HG03196 (cell line): ENCODE measurements around the gene TLE6.
"Not testable (repeated sequence)": the region's sequence is repeated elsewhere in the genome, so short reads cannot be mapped to it uniquely, and the experiment has no call there.

ENCODE experiments used
- ATAC-seq: cut with Tn5 transposase; IDR thresholded peaks from one replicate; pipeline ENCODE4 v1.9.1; 2021; ENCODE audit not compliant: unreplicated experiment

TLE6 gene

DNA sequence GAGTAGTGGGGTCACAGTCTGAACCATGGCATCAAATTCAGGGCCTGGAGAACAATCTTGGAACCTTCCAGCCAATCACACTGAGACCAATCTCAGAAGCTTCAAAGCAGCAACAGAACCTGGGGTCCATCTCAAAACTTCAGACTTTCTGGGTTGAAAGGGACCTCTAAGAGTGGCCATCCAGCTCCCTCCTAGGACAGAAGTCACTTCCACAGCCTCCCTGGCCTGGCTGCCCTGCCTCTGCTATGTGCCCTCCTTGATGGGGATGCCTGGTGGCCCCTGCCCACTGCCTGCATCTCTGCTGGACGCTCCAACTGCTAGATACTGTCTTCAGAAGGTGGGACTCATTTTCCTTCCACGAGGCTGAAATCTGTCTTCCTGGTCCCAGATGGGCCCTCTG, 49.9 kb downstream of the TLE6 start:
- no peak for ATAC-seq

DNA sequence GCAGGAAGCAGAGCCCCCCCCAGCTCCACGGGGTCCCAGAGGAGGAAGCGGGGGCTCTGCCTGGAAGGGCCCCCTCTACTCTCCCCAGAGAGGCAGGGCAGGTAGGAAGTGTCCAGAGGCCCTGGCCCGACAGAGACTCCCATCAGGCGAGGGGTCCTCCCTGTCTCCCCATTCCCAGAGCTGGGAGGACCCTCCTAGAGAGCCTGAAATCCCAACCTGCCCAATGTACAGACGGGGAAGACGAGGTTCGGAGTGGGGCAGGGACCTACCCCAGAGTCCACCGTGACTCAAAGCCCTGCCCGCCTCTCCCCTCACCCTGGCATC, 50.6 kb downstream of the TLE6 start:
- ATAC-seq, result no peak

DNA sequence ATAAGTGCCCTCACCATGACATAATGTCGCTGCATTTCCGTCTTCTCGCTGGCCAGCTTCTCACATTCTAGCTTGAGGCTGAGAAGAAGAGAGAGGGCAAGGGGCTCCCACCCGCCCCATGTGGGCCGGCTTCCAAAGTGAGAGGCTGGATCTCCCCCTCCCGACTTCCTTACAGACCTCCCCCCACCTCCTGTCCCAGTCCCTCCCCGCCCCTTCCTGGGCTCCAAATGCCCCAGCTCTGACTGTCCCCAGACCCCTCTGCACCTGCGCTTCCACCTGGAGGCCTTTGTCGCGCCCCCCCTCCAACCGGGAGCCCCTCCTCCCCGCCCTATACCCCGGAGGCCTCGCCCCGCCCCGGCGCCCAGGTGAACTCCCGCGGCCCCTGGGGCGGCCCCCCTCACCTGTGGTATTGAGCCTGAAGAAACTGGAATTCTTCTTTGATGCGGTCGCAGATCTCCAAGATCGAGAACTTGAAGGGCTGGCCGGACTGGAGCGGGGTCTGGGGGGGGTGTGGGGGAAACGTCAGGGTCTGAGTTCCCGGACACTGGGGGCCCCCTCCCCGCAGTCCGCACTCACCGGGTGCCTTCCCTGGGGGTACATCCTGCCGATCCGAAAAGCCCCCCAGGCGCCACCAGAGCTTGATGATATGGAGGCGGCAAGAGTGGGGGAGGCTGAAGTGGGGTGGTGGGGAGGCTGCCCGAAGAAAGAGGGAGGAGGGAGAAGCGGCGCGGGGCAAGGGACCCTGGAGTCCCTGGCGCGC, 51.1 kb downstream of the TLE6 start:
- ATAC-seq, result no peak

DNA sequence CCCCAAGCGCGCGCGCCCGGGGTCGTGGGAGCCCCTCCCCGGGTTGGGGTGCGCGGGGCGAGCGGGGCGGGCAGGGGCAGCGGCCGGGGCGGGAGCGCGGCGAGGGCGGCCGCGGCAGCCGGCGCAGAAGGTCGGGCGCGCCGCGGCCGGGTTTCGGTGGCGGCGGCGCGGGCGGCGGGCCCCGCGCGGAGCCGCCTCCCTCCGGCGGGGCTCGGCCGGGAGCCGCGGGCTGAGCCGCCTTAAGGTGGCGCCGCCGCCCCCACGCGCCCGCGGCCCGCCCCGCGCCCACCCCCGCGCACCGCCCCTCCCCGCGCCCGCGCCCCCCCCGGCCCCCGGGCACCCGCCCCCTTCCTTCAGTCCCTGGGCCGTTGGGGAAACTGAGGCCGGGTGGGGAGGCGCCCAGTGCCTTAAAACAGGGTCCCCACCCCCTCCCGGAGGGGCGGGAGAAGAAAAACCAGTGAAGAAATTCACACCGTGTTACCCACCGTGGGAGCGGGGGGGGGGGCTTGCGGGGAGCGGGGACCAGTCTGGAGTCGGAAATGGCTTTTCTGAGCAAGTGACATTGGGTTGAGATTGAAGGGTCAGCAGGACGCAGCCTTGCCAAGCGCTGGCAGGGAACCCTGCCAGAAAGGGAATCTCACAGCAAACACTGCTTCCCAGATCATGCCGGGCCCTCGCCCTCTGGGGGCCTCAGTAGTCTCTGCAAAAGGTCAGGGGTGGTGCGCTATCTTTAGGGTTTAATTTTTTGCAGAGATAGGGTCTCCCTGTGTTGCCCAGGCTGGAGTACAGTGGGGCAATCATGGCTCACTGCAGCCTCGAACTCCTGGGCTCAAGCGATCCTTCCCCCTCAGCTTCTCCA, 51.9 kb downstream of the TLE6 start, which contains the start of gene TLE2:
Gene TLE2, minus strand, starts transcription at position 216 of the 859 bp plus-strand sequence. CDS start 376 bp downstream, outside the sequence.
- ATAC-seq, result no peak

DNA sequence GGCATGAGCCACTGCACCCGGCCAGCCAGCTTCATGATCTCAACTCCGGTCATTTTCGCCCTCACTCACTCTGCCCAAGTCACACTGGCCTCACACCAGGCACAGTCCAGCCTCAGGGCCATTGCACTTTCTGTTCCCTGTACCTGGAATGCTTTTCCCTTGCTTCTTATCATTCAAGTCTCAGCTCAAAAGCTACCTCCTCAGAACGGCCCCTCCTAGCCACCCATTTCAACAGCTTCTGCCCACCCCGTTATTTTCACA, 54.2 kb downstream of the TLE6 start:
- ATAC-seq, result no peak

DNA sequence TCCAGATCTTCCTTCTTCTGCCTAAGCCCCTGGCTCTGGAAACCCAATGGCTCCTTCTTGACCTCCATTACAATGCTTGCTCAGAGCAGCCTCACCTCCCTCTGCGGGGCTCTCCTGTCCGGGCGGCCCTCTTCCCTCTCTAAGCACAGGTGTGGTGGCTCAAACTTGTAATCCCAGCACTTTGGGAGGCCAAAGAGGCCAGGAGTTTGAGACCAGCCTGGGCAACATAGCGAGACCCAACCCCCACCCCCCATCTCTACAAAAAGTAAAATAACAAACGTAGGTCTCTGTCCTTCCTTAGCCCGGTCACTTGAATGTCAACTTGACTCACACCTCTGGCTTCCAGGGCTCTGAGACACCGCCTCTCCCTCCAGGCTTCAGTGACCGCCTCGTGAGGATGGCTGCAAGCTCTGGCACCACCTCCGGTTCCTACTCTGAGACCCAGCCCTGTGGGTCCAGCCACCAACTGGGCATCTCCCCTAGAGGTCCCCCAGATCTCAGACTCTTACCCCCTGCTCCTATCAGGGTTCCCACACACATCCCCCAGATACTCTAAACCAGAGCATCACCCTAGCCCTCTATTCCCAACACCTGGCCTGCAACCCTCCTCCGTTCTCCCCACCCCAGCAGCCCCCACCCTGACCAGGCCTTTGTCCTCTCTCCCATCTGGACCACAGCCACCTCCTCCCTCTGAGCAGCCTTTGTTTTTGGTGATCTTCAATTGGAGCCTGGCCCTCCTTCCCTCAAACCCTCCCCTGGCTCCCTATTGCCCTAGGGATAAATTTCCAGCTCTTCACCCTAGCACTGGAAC, 56.4 kb downstream of the TLE6 start:
- ATAC-seq, result no peak

DNA sequence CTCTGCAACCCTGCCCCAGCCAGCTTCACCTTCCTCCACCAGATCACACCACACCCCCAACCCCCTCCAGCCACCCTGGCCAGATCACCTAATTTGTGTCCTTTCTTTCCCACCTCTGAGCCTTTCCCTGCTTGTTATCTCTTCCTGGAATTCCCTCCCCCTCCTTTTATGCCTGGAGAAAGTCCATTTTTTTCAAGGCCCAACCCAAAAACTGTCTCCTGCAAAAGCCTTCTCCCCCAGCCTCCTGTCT, 57.0 kb downstream of the TLE6 start:
- ATAC-seq, result no peak

DNA sequence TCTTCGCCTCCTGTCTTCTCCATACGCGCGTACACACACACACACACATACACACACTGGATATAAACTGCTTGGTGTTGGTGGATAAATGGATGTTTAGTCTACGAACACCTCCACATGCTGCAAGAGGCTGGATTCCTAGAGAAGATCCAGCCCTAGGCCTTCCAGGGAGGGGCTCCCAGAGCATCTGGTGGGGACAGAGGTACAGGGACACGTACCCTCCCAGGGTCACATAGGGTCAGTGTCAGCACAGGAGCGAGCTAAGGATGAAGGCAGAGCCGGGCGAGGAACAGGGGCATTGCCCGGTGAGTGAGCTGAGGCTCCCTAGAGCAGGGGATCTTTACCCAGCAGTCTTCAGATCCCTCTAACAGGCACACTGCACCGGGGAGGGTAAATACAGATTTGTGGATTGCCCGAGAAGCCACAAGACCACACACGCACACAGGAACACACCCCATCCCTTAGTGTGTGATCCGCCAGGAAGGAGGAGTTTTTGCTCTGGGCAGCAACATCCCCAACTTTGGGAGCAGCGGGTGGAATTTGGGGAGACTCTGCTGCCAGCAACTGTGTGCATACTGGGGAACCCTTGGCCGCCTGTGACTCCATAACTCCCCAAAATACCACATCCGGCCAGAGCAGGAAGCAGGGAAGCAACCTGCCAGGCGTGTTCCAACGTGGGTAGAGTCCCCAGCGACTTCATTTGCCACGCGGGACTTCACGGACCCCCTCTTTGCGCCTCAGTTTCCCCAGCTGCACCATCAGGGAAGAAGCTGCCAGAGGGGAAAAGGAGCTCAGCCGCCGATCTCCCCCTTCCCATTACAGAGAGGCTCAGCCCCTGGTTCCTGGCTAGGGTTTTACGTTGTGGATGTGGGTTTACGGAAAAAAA, 57.5 kb downstream of the TLE6 start:
- no peak for ATAC-seq

DNA sequence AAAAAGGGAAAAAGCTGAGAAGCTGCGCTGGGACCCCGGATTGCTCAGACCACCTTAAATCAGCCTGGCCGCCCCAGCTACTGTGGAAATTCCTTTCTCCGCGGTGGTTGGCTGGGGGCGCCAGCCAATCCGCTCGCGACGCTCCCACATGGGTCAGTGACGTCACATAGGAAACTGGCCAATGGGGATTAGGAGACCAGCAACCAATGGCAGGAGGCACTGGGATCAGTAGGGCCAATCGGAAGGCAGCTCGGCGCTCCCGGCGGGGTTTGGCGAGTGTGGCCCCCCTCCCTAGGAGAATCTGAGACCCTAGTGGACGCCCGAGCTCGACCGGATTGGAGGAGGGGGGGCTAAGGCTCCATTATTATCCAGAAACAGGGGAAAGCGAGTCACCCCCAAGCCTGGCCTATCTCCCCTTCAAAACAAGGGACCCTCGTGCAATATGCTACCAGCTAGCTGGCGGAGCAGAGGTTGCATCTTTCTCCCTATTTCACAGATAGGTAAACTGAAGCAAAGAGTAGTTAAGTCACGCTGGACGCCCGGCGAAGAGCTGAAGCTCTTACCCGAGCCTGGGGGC, 58.3 kb downstream of the TLE6 start:
- peak; percentile 77 for ATAC-seq

DNA sequence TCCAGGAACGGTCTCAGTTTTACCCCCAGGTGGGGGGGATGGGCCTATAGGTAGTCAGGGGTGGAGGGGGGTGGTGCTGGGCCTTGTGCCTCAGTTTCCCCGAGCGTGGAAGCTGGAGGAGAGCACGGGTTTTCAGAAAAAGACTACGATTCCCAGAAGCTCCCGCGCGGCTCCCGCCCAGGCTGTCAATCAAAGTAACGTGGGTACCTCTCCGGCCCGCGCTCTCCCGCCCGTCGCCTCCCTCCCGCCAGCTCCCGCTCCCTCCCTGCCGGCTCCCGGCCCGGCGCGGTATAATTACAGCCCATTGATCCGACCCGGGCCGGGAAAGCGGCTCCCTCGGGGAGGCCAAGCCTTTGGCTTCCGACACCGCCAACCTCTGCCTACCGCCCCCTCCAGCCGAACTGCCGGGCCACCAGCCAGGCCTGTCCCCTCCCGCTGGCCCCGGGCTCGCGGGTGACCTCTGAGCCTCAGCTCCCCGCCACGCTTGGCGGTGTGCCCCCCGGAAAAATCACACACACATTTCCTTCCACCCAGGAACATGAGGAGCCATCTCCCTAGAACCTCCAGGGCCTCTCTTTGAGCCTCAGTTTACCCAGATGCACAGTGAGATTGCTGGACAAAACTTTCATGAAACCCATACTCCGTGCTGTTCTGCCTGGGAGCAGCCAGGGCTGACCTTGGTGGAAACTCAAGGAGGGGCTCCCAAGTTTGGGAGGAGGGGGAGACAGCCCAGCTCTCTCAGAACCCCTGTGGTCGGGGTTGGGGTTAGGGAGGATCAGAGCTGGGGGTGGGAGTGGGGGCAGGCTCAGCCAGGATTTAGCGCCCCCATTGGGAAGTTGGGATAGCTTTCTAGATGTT, 59.0 kb downstream of the TLE6 start:
- ATAC-seq, result peak; percentile 59

DNA sequence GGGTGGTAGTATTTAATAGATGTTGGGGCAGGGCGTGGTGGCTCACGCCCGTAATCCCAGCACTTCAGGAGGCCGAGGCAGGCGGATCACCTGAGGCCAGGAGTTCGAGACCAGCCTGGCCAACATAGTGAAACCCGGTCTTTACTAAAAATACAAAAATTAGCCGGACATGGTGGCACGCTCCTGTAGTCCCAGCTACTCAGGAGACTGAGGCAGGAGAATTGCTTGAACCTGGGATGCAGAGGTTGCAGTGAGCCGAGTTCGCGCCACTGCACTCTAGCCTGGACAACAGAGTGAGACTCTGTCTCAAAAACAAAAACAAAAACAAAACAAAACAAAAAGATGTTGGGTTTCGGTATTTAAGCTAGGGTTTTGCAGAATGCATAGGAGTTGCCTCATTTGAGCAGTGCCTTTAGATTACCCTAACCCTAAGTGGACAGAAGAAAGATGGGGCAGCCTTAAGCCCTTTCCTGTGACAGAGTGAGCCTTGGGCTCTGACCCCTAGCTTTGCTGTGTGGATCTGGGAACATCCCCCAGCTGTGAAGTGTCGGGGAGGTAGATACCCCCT, 59.7 kb downstream of the TLE6 start:
- not testable (repeated sequence) for ATAC-seq

DNA sequence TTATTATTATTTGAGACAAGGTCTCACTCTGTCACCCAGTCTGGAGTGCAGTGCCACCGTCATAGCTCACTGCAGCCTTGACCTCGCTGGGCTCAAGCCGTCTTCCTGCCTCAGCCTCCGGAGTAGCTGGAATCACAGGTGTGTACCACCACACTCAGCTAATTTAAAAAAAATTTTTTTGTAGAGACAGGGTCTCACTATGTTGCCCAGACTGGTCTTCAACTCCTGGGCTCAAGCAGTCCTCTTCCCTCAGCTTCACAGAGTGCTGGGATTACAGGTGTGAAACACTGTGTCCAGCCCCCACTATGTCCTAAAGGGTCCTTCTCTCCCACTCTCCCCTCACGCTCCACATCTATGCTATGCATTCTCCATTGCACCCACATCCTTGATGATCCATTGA, 60.9 kb downstream of the TLE6 start:
- no peak for ATAC-seq

DNA sequence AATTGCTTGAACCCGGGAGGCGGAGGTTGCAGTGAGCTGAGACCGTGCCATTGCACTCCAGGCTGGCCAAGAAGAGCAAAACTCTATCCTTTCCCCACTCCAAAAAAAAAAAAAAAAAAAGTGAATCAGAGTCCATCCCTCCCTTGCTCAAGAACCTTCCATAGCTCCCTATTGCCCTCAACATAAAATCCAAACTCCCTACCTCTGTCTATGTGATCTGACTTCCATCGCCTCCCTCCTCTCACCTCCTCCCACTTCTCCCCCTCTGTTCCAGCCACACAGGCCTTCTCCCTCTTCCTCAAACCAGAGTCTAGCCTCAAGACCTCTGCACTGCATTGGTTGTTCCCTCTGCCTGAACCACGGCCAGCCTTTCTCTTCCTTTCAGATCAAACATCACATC, 61.8 kb downstream of the TLE6 start:
- no peak for ATAC-seq

DNA sequence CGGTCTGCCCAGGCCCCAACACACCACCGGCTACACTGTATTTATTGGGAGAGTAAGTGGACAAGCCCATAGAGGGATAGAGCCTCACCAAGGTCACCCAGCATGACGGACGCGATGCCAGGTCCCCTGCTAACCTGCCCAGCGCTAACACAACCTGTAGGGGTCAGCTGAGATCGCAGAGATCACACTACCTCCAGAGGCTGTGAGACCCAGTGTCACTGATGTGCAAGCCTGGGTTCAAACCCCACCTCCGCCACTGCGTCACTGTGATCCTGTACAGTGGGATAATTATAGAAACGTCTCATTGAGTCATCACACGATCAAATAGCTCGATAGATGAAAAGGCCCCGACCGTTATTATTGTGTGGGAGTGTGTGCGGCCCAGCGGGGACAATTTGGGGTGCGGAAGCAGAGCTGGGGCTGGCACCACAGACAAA, 62.3 kb downstream of the TLE6 start:
- ATAC-seq, result no peak

DNA sequence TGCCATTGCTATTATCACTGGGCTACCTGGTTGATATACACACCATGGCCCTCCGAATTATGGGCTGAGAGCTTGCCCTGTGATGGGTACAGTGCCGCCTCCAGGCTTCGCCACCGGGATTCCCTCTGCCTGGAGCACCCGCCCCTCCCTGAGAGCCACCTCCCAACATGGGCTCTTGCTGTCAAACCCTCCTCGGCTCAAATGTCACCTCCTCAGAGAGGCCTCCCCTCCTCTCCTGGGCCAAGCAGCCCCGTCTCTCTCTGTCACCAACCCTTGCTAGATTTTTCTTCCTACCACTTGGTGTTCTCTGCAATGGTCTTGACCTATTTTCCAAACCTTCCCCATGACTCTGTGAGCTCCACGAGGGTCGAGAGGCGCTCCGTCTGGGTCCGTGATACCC, 64.0 kb downstream of the TLE6 start:
- ATAC-seq, result no peak

DNA sequence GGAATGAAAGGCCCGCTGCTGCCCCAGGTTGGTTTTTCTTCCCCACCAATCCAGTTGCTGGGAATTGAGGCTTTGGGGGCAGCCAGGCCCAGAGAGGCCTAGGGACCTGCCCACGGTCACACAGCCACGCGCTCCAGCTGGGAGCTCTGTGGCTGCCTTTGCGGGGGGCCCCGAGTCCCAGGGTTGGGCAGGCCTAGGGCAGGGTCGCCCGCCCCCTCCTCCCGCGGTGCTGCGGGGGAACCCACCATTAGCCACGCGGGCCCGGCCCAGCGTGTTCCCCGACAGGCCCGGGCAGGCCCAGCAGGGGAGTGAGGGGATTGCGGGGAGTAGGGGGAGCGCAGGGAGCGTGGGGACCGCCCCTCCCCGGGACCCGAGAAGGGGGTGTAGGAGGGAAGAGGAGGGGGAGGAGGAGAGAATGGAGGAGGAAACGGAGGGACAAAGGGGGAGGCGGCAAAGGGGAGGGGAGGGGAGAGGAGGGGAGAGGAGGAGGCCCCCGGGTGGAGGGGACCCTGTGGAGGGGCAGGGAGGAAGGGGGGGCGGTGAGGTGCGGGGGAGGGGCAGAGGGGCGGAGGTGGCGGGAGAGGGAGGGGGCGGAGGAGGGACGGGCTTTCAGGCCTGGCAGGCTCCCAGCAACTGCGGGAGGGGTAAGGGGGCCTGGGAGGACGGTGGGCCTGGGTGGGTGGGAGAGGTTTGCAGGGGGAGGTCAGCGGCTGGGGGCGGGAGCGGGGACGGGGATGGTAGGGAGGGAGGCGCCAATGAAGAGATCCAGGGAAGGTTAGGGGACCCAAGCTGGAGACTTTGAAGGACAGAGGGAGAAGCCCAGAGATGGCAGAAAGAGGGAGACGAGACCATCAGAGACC, 64.6 kb downstream of the TLE6 start:
- no peak for ATAC-seq

DNA sequence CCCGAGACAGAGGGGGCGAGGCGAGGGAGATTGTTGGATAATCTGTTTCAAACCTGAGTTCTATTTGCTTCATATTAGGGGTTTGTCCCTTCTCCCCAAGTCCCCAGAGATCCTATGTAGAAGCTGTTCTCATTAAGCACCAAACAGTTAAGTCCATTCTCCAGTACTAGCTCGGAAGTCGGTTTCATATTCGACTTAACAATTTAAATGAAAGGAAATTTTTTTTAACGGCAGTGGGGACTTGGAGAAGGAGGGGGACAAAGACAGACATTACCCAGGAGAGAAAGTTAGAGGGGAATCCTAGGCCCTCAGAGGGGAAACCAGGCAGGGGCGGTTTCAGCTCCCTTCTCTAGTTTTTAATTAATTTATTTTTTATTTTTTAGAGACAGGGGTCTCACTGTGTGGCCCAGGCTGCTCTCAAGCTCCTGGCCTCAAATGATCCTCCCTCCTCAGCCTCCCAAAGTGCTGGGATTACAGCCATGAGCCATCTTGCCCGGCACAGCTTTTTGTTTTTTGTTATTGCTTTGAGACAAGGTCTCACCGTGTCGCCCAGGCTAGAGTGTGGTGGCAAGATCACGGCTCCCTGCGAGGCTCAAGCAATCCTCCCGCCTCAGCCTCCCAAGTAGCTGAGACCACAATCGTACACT, 65.4 kb downstream of the TLE6 start:
- ATAC-seq, result no peak
